A673 (cell line): ENCODE data around the gene CLEC3B. TPM values are rescaled to one million over a fixed set of nuclear protein-coding genes. Genes with fewer than 3 reads are reported as not detected.

Source experiments
- BruUV-seq: library from RNA; stranded (reverse); fragments of 400-500 nt; replicated peaks from 2 replicates; lab custom pipeline; 2021; lab: Mats Ljungman, UMichigan
- CTCF ChIA-PET: fragments of 300-600 bp; sonication (Branson Sonifier 250); formaldehyde crosslinking; loops from one replicate; lab custom pipeline; 2022; ENCODE audit warnings: antibody characterized with exemption; lab: Charles Lee
- POLR2A ChIA-PET: fragments of 300-600 bp; sonication (Branson Sonifier 250); formaldehyde crosslinking; loops from one replicate; lab custom pipeline; 2022; ENCODE audit warnings: antibody characterized with exemption; ENCODE audit not compliant: low non-redundant PET; lab: Charles Lee
- DNase-seq: peaks from one replicate; pipeline ENCODE4 v3.0.0-alpha.2; 2015; ENCODE audit warnings: low spot score
- H3K27ac ChIP-seq: fragments of 200-600 bp; sonication (generic); 2 replicates; pipeline ENCODE4 v1.5.1; 2016; ENCODE audit warnings: mixed run types, low read depth, mild to moderate bottlenecking, mixed read lengths, antibody characterized with exemption, low read length; ENCODE audit not compliant: poor library complexity, severe bottlenecking
- H3K27me3 ChIP-seq: fragments of 200-600 bp; sonication (generic); replicated peaks from 2 replicates; pipeline ENCODE4 v1.6.1; 2017; ENCODE audit warnings: mixed run types, low read depth, mild to moderate bottlenecking, mixed read lengths, antibody characterized with exemption, low read length; ENCODE audit not compliant: insufficient read depth, poor library complexity
- H3K36me3 ChIP-seq: fragments of 200-600 bp; sonication (generic); 2 replicates; pipeline ENCODE4 v1.6.1; 2016; ENCODE audit warnings: mixed run types, mild to moderate bottlenecking, mixed read lengths, antibody characterized with exemption, low read length; ENCODE audit not compliant: insufficient read depth, poor library complexity, severe bottlenecking
- H3K4me1 ChIP-seq: fragments of 200-600 bp; sonication (generic); 2 replicates; pipeline ENCODE4 v1.6.1; 2017; ENCODE audit warnings: mixed run types, mild to moderate bottlenecking, mixed read lengths, antibody characterized with exemption, low read length; ENCODE audit not compliant: insufficient read depth, poor library complexity, severe bottlenecking
- H3K4me3 ChIP-seq: fragments of 200-600 bp; sonication (generic); 2 replicates; pipeline ENCODE4 v1.5.1; 2016; ENCODE audit warnings: low read depth, mixed run types, mild to moderate bottlenecking, mixed read lengths, low read length; ENCODE audit not compliant: poor library complexity, severe bottlenecking
- H3K9me3 ChIP-seq: fragments of 200-600 bp; sonication (generic); 2 replicates; pipeline ENCODE4 v1.6.1; 2016; ENCODE audit warnings: mixed run types, low read depth, mild to moderate bottlenecking, mixed read lengths, antibody characterized with exemption, low read length; ENCODE audit not compliant: poor library complexity, severe bottlenecking
- EZH2 ChIP-seq: fragments of 200-600 bp; sonication (generic); IDR thresholded peaks from 2 replicates; pipeline ENCODE4 v1.6.1; 2017; ENCODE audit warnings: borderline replicate concordance, low read depth, mild to moderate bottlenecking, mixed read lengths, antibody characterized with exemption, low read length; ENCODE audit not compliant: poor library complexity, severe bottlenecking
- intact Hi-C: fragments of 100-400 bp; cut with micrococcal nuclease; formaldehyde crosslinking; loops from one replicate; pipeline ENCODE4 v1.10.0; 2022; ENCODE audit not compliant: unreplicated experiment
- total RNA-seq: library from RNA; stranded (reverse); gene quantifications from 2 replicates; pipeline ENCODE4 v1.2.3, GENCODE V29; 2021
- TF ChIP-seq, protein P1 (sequence below): fragments of 300-800, 200-600 bp; sonication (generic); conservative IDR thresholded peaks from 2 replicates; pipeline ENCODE4 v1.5.1; 2017; ENCODE audit warnings: low read depth, mild to moderate bottlenecking, antibody characterized with exemption, low read length, moderate library complexity, mixed read lengths

Gene CLEC3B
- total RNA-seq, 1 experiment from 2014 or later = 1.0 TPM

DNA sequence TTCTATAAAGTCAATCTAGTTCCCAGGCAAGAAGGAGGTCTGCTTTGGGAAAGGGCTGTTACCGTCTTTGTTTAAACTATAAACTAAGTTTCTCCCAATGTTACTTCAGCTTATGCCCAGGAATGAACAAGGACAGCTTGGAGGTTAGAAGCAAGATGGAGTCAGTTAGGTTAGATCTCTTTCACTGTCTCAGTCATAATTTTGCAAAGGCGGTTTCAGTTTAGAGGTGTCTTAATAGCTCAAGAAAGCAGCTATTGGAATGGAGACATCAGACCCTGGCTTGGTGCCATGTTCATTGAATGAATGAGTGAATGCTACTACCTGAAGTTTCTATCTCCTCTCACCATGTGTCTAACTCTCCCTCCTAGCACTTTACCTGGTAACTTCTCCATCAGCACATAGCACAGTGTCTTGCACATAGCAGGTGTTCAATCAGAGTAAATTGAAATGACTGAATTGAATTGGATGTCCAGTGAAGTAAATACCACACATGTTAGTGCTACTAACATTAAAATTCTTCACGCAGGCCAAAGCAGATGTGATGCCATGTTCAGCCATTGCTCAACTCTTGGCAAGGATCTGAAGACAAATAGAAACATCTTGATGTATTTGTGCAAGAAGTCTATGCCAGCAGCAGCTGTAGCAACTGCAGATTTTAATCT, 28.2 kb downstream of the CLEC3B start:
- H3K4me1 ChIP-seq = peaks cover 10% of the 10 kb centered on the region
- BruUV-seq = no TSS peak
- ChIA-PET CTCF (interaction anchor here (1.0 kb wide), 1 partner anchor 13 kb away, joined by 3 read pairs; no protein-coding TSS in a partner anchor), POLR2A (no interaction called here)
- no peak for DNase-seq
- no peaks in the 10 kb centered on the region for H3K9me3 ChIP-seq
- no peak overlapping the region for H3K27ac ChIP-seq
- intact Hi-C loops = no loop called here
- H3K27me3 ChIP-seq = no peaks in the 10 kb centered on the region
- TF ChIP-seq EZH2 = no peak
- TF ChIP-seq, protein P1, sequence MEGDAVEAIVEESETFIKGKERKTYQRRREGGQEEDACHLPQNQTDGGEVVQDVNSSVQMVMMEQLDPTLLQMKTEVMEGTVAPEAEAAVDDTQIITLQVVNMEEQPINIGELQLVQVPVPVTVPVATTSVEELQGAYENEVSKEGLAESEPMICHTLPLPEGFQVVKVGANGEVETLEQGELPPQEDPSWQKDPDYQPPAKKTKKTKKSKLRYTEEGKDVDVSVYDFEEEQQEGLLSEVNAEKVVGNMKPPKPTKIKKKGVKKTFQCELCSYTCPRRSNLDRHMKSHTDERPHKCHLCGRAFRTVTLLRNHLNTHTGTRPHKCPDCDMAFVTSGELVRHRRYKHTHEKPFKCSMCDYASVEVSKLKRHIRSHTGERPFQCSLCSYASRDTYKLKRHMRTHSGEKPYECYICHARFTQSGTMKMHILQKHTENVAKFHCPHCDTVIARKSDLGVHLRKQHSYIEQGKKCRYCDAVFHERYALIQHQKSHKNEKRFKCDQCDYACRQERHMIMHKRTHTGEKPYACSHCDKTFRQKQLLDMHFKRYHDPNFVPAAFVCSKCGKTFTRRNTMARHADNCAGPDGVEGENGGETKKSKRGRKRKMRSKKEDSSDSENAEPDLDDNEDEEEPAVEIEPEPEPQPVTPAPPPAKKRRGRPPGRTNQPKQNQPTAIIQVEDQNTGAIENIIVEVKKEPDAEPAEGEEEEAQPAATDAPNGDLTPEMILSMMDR = no peak
- H3K36me3 ChIP-seq = no peaks in the 10 kb centered on the region
- H3K4me3 ChIP-seq = no peak overlapping the region

- no peaks in the 10 kb centered on the region for H3K9me3 ChIP-seq
- no peak for DNase-seq
- H3K27ac ChIP-seq = no peak overlapping the region
- H3K4me1 ChIP-seq = peaks cover 10% of the 10 kb centered on the region
- no peaks in the 10 kb centered on the region for H3K36me3 ChIP-seq
- ChIA-PET CTCF (interaction anchor here (0.6 to 1.0 kb wide), 2 partner anchors 13 to 39 kb away, joined by 3 to 14 read pairs; no protein-coding TSS in a partner anchor), POLR2A (no interaction called here)
- intact Hi-C loops = no loop called here
- no peaks in the 10 kb centered on the region for H3K27me3 ChIP-seq
- no TSS peak for BruUV-seq
- TF ChIP-seq, protein P1 = no peak
- no peak for TF ChIP-seq EZH2
- H3K4me3 ChIP-seq = no peak overlapping the region
These were observed 28.9 kb downstream of the CLEC3B start for GRCh38 chr3:45055032-45055410.

- TF ChIP-seq, protein P1 = peak; percentile 45
- no peak for TF ChIP-seq EZH2
- intact Hi-C loops = no loop called here
- Histone ChIP-seq H3K27ac (no peak overlapping the region), H3K4me1 (peaks cover 10% of the 10 kb centered on the region), H3K4me3 (no peak overlapping the region), H3K27me3 (no peaks in the 10 kb centered on the region), H3K9me3 (no peaks in the 10 kb centered on the region), H3K36me3 (no peaks in the 10 kb centered on the region)
- POLR2A ChIA-PET = no interaction called here
- DNase-seq = peak; percentile 58
- BruUV-seq = no TSS peak
- CTCF ChIA-PET = interaction anchor here (0.6 to 1.0 kb wide), 2 partner anchors 14 to 39 kb away, joined by 3 to 14 read pairs; no protein-coding TSS in a partner anchor
These were observed 29.5 kb downstream of the CLEC3B start for GRCh38 chr3:45055411-45056143.
